GM23338 (cell line): ENCODE data around the gene IGF1R.

Source experiments
- CREB1 ChIP-seq: fragments of 250-450 bp; sonication (Bioruptor Pico); IDR thresholded peaks from 2 replicates; pipeline ENCODE4 v1.5.0; 2020; ENCODE audit warnings: low read depth, mild to moderate bottlenecking, moderate library complexity
- ETS1 ChIP-seq: IDR thresholded peaks from 2 replicates; pipeline ENCODE4 v1.6.1; 2016; ENCODE audit warnings: antibody characterized with exemption
- EZH2 ChIP-seq: fragments of 200-600 bp; sonication (generic); IDR thresholded peaks from one replicate; pipeline ENCODE4 v1.8.0; 2017; ENCODE audit warnings: antibody characterized with exemption, mild to moderate bottlenecking, low read depth; ENCODE audit not compliant: unreplicated experiment
- EZH2phosphoT487 ChIP-seq: fragments of 200-600 bp; sonication (generic); IDR thresholded peaks from one replicate; pipeline ENCODE4 v1.8.1; 2018; ENCODE audit warnings: antibody characterized with exemption; ENCODE audit not compliant: unreplicated experiment
- JUNB ChIP-seq: IDR thresholded peaks from one replicate; pipeline ENCODE4 v1.6.1; 2016; ENCODE audit warnings: antibody characterized with exemption; ENCODE audit not compliant: unreplicated experiment
- POLR2AphosphoS5 ChIP-seq: IDR thresholded peaks from 2 replicates; pipeline ENCODE4 v1.6.1; 2016; ENCODE audit warnings: antibody characterized with exemption, low read depth
- REST ChIP-seq: IDR thresholded peaks from one replicate; pipeline ENCODE4 v1.6.1; 2018; ENCODE audit warnings: antibody characterized with exemption; ENCODE audit not compliant: unreplicated experiment
- STAT1 ChIP-seq: IDR thresholded peaks from one replicate; pipeline ENCODE4 v1.6.1; 2016; ENCODE audit warnings: antibody characterized with exemption; ENCODE audit not compliant: unreplicated experiment
- ZNF462 ChIP-seq: fragments of 250-450 bp; sonication (Bioruptor Pico); IDR thresholded peaks from 2 replicates; pipeline ENCODE4 v1.5.0; 2020; ENCODE audit warnings: mild to moderate bottlenecking, moderate library complexity
- TF ChIP-seq, protein P1 (sequence below), 2 experiments: fragments of 200-600 bp in 1 of 2; sonication (generic) in 1 of 2; conservative IDR thresholded peaks; 2 replicates each; pipeline versions ENCODE4 v1.5.1 to v1.6.1; 2016 to 2017; ENCODE audit warnings: antibody characterized with exemption in 2 of 2, low read depth in 2 of 2, mild to moderate bottlenecking in 2 of 2, moderate library complexity in 1 of 2

- TF ChIP-seq, protein P1, sequence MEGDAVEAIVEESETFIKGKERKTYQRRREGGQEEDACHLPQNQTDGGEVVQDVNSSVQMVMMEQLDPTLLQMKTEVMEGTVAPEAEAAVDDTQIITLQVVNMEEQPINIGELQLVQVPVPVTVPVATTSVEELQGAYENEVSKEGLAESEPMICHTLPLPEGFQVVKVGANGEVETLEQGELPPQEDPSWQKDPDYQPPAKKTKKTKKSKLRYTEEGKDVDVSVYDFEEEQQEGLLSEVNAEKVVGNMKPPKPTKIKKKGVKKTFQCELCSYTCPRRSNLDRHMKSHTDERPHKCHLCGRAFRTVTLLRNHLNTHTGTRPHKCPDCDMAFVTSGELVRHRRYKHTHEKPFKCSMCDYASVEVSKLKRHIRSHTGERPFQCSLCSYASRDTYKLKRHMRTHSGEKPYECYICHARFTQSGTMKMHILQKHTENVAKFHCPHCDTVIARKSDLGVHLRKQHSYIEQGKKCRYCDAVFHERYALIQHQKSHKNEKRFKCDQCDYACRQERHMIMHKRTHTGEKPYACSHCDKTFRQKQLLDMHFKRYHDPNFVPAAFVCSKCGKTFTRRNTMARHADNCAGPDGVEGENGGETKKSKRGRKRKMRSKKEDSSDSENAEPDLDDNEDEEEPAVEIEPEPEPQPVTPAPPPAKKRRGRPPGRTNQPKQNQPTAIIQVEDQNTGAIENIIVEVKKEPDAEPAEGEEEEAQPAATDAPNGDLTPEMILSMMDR (conservative IDR thresholded peaks at IDR 0.05; ENCODE audit: low read depth in 2 of 2), result no peak
- TF ChIP-seq POLR2AphosphoS5 (no peak; the same call in none of the 2 replicates), EZH2phosphoT487 (no peak), EZH2 (no peak), JUNB (no peak), CREB1 (0 out of 2 replicates have a peak, but pooled peaks have one; percentile 3), REST (no peak), STAT1 (no peak), ETS1 (no peak), ZNF462 (CRISPR knock-in tag) (no peak)
Measured at GRCh38 chr15:98865397-98866339, 217.3 kb downstream of the IGF1R start.
